LNCAP (cell line): ENCODE measurements around the gene RSAD1.

Source experiments
- TF ChIP-seq, protein P1 (sequence below): fragments of 450-650 bp; IDR thresholded peaks from 2 replicates; pipeline ENCODE4 v1.5.1; 2017; ENCODE audit warnings: mild to moderate bottlenecking

The RSAD1 gene

DNA sequence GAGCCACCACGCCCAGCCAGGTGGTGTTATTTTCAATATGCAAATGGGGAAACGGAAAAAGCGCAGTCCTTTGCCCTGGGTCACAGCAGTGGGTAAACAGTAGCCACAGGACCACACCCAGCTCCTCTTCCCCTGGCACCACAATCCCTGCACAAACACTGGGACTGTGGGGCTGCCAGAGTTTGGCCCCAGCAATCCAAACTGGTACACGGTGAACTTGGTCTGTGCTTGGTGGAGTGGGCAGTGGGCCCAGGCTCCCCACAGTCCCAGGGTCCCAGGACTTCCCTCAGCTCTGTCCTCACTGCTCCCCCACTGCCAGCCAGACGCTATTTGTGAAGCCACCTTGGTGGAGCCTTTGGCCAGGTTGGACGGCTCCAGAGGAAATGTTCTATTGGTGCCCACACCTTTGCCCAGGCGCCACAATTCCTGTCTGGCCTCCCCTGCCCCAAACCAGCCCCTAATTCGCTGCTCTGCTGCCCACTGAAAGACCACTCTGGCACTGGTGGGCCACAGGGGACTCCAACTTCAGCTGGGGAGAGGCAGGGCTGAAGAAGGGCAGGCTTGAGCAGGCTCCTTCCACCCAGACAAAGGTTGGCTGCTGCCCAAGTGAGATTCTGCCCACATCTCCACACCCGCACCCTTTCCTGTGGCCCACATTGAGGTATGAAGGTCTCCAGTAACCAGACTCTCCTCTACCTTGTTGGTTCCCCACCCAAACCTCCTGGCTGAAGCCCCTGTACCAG lies 12.1 kb upstream of the RSAD1 start:
- TF ChIP-seq, protein P1, sequence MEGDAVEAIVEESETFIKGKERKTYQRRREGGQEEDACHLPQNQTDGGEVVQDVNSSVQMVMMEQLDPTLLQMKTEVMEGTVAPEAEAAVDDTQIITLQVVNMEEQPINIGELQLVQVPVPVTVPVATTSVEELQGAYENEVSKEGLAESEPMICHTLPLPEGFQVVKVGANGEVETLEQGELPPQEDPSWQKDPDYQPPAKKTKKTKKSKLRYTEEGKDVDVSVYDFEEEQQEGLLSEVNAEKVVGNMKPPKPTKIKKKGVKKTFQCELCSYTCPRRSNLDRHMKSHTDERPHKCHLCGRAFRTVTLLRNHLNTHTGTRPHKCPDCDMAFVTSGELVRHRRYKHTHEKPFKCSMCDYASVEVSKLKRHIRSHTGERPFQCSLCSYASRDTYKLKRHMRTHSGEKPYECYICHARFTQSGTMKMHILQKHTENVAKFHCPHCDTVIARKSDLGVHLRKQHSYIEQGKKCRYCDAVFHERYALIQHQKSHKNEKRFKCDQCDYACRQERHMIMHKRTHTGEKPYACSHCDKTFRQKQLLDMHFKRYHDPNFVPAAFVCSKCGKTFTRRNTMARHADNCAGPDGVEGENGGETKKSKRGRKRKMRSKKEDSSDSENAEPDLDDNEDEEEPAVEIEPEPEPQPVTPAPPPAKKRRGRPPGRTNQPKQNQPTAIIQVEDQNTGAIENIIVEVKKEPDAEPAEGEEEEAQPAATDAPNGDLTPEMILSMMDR = no peak

DNA sequence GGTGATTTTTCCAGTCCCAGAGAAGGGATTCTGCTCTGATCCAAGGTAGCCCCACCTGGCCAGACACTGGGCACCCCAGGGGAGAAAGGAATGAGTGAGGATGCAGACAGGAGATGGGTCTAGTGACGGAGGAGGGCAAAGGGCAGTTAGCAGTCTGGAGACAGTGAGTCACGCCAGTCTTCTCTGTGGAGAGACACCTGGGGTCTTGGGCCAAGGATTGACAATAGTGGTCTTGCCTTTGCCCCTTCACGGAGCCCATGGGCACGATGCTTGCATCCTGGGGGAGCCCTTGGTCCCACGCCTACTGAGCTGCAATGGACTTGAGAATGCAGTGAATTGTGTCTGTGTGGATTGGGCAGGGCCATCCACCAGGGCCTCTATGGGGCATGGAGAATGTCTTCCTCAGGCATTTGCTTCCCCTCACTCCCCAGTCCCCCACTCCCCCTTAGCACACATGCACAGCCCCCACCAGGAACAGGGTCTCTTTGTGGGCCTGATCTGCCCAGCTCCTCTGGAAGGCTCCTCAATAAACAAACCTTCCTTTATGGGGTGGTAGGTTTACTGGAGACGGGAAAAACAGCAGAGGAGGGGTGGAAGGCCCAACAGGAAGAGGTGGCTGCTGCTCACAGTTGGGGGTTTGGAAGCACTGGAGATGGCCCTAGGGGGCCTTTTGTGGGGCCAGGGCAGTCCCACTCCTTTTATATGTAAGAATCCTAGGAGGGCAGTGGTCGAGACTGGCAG lies 11.4 kb upstream of the RSAD1 start:
- TF ChIP-seq, protein P1 = no peak

DNA sequence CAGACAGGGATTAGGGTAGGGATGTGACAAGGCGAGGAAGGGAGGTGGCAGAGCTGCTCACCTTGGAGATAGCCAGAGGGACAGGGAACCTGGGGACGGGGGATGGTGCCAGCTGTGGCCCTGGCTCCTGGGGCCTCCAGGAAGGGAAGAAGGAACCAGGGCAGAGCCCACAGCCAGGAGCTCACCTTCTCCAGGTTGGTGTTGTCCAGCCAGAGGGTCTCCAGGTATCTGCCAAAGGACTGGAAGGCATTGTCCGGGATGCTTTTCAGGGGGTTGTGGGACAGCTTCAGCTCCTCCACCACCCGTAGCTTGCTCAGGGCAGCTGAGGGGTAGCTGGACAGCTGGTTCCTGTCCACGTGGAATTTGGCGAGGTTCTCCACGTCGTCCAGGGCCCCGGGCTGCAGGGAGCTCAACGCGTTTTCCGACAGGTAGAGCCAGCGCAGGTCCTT lies 10.8 kb upstream of the RSAD1 start:
- TF ChIP-seq, protein P1 = no peak

DNA sequence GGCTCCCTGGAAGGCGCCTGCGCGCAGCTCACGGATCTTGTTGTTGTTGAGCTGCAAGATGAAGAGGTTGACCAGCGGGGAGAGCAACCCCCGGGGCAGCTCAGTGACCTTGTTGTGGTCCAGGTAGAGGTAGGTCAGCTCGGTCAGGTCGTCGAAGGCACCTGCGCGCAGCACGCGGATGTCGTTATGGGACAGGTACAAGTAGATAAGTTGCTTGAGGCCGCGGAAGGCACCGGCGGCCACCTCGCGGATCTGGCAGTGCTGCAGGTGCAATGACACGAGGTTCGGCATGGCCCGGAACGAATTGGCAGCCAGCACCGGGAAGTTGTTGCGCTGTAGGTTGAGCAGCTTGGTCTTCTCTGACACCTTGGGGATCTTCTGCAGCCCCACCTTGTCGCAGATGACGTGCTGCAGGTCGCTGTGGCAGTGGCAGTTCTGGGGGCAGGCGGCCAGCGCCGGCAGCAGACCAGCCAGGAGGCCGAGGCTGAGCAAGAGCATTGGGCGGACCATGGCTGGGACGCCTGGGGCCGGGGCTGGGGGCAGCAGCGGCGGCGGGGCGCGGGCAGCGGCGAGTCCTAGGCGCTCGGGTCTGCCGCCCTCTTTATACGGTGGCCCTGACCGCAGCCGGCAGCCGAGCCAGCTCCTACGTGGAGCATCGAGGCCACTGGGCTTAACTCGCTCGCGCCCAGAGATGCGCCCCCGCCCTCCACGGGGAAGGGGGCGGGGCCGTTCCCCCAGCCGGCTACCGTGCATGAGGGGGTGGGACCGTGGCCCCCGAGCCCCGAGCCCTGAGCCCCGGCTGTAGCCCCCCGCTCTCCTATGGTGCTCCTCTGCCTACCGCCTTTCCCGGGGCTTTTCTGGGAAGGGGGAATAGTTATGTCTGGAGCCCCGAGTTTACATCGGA lies 10.1 kb upstream of the RSAD1 start, which contains the start of gene CHAD:
TSS of gene CHAD (minus strand) at position 577 of the 904 bp plus-strand sequence. CDS start at position 510, 67 bp downstream.
- TF ChIP-seq, protein P1 = no peak

DNA sequence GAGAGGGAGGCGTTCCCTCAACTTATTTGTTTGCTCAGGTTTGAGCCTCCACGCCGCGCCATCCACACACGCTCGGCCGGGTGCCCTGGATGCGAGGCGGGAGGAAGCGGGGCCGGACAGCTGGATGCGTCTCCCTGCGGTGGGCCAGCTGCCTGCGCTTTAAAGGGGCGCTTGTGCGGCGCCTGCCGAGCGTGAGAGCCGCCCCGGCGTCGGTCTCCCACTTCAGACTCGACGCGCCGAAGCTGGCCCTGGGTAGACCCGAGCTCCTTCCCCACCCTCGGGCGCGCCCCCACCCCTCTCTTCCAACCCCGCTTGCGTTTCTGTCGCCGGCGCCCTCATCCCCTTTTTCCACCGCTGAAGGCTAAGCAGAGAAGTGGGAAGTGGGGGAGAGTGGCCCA lies 9.5 kb upstream of the RSAD1 start:
- TF ChIP-seq, protein P1 = no peak

DNA sequence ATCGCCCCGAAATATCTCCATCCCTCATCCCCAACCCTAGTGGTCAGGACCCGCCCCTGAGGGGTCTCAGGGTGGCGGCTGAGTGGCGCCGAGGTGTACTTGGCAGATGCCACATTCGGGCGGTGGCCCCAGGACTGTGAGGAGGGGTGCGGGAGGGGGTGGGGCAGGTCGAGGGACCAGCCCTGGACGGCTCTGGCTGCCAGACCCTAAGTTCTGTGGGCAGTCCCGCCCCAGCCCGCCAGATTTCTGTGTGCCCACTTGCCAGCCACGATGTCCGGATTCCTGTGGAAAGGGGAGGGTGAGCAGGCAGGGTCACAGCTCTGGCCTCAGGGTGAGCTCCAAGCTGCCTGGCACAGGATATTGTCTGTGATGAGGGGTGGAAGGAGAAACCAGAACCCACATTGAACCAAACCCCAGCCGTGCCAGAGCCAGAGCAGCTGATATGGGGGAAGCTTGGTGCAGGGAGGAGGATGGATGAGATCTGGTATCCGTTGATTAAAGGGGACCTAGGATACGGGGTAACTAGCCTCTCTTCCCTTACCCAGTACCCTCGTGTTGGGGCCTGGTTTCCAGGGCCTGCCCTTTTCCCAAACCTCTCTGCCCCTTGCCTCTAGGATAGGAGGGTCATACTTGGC lies 8.9 kb upstream of the RSAD1 start:
- TF ChIP-seq, protein P1 = no peak

DNA sequence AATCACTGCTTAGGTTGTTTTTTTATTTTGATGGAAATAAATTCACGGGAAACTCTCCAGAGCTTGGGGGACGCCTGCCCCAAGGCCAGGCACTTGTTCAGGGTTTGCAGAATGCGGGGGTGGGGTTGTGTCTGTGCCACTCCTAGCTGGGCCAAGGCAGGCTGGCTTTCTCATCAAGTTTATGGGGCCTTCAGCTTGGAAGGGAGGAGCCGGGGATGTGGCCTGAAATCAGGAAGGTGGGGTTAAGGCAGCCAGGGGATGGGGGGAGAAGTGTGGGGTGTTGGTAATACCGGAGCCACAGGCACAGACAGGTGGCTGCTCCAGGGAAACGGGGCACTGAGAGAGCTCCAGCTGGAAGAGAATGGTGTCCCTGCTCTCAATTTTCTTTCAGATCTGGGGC lies 8.2 kb upstream of the RSAD1 start:
- TF ChIP-seq, protein P1 = no peak
